Left renal cortex interstitium (tissue), 4 donors: ENCODE data around the gene USP47. TPM values are rescaled to one million over a fixed set of nuclear protein-coding genes. Genes with fewer than 3 reads are reported as not detected.

Experiments used
- DNase-seq, 4 donors: peaks; one replicate each; pipeline ENCODE4 v3.0.0-alpha.2; 2013; ENCODE audit warnings: low read depth in 4 of 4, low spot score in 2 of 4, missing footprints in 1 of 4
- polyA plus RNA-seq, 4 donors: library from polyadenylated mRNA; unstranded; fragments of 120-200 nt; gene quantifications; one replicate each; pipeline ENCODE4 v1.2.1, GENCODE V29; 2013; ENCODE audit not compliant: insufficient read length in 4 of 4

The USP47 gene
- polyA plus RNA-seq, 4 donors = 73.0 to 93.6 (median 90.4) TPM

GRCh38 chr11:11989774-11990744, 148.3 kb downstream of the USP47 start:
- no peak for DNase-seq

GRCh38 chr11:11992257-11993212, 150.8 kb downstream of the USP47 start:
- no peak for DNase-seq

- DNase-seq = no peak
These were observed 152.1 kb downstream of the USP47 start for GRCh38 chr11:11993839-11994238.

- DNase-seq = no peak
These were observed 153.8 kb downstream of the USP47 start for GRCh38 chr11:11995601-11996000.

GRCh38 chr11:11996321-11997048, 154.7 kb downstream of the USP47 start:
- no peak for DNase-seq

- DNase-seq = no peak
These were observed 155.2 kb downstream of the USP47 start for GRCh38 chr11:11997049-11997322.

- DNase-seq = no peak
These were observed 156.5 kb downstream of the USP47 start for GRCh38 chr11:11998091-11998781.

- DNase-seq = no peak
These were observed 159.4 kb downstream of the USP47 start for GRCh38 chr11:12001186-12001585.

GRCh38 chr11:12003336-12003735, 161.6 kb downstream of the USP47 start:
- no peak for DNase-seq

GRCh38 chr11:12003815-12004214, 162.0 kb downstream of the USP47 start:
- DNase-seq = no peak

GRCh38 chr11:12005061-12005460, 163.3 kb downstream of the USP47 start:
- no peak for DNase-seq

GRCh38 chr11:12005476-12005875, 163.7 kb downstream of the USP47 start:
- no peak for DNase-seq

- no peak for DNase-seq
These were observed 164.9 kb downstream of the USP47 start for GRCh38 chr11:12006552-12007229.

- no peak for DNase-seq
These were observed 165.4 kb downstream of the USP47 start for GRCh38 chr11:12007230-12007593.

- DNase-seq = no peak
These were observed 166.3 kb downstream of the USP47 start, which contains the start of gene DKK3 for GRCh38 chr11:12007769-12008737. TSS of gene DKK3 (minus strand) at chr11:12008626. CDS start at chr11:12008582, 44 bp downstream.
